Melanocyte of skin (primary cell): ENCODE data around the gene CAMSAP3. TPM values are rescaled to one million over a fixed set of nuclear protein-coding genes. Genes with fewer than 3 reads are reported as not detected.

Experiments used
- small RNA-seq, 2 donors: library from RNA; depleted of rRNA; stranded (forward); fragments of <200 nt; gene quantifications; one replicate each; pipeline ENCODE3, GENCODE V24; 2012
- total RNA-seq, 2 donors: library from RNA; depleted of rRNA; stranded (reverse); fragments of >200 nt; gene quantifications; 2 replicates each; pipeline ENCODE4 v1.2.3, GENCODE V29; 2012

Gene CAMSAP3, protein sequence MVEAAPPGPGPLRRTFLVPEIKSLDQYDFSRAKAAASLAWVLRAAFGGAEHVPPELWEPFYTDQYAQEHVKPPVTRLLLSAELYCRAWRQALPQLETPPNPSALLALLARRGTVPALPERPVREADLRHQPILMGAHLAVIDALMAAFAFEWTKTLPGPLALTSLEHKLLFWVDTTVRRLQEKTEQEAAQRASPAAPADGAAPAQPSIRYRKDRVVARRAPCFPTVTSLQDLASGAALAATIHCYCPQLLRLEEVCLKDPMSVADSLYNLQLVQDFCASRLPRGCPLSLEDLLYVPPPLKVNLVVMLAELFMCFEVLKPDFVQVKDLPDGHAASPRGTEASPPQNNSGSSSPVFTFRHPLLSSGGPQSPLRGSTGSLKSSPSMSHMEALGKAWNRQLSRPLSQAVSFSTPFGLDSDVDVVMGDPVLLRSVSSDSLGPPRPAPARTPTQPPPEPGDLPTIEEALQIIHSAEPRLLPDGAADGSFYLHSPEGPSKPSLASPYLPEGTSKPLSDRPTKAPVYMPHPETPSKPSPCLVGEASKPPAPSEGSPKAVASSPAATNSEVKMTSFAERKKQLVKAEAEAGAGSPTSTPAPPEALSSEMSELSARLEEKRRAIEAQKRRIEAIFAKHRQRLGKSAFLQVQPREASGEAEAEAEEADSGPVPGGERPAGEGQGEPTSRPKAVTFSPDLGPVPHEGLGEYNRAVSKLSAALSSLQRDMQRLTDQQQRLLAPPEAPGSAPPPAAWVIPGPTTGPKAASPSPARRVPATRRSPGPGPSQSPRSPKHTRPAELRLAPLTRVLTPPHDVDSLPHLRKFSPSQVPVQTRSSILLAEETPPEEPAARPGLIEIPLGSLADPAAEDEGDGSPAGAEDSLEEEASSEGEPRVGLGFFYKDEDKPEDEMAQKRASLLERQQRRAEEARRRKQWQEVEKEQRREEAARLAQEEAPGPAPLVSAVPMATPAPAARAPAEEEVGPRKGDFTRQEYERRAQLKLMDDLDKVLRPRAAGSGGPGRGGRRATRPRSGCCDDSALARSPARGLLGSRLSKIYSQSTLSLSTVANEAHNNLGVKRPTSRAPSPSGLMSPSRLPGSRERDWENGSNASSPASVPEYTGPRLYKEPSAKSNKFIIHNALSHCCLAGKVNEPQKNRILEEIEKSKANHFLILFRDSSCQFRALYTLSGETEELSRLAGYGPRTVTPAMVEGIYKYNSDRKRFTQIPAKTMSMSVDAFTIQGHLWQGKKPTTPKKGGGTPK
- total RNA-seq = under 1 TPM in 1 of 2 donors, not detected in 1; under 0.01 TPM

DNA sequence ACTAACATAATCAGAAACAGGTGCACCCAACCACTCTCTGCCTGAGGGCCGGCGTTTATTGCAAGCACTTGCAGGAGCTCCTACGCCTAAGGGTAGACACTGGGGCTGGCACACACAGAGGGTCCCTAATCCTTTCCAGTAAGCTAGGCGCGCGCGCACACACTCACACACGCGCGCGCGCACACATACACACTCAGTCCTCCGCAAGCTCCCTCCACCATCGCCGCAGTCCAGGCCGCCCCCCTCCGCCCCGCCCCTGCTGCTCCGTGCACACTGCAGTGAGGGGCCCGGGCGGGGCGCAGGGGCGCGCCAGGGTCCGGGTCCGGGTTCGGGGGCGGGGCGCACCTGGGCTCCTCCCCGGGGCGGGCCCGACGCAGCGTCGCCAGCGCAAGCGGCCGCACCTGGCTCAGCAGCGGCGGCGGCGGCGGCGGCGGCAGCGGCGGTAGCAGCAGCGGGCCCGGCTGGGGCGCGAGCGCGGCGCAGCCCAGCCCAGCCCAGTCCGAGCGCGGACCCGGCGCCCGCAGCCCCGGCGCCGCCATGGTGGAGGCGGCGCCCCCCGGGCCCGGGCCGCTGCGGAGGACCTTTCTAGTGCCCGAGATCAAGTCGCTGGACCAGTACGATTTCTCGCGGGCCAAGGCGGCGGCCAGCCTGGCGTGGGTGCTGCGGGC, at the start of gene CAMSAP3:
Gene CAMSAP3 (plus strand): TSS at position 398 of the 668 bp plus-strand sequence. CDS start 140 bp downstream, at position 538.

DNA sequence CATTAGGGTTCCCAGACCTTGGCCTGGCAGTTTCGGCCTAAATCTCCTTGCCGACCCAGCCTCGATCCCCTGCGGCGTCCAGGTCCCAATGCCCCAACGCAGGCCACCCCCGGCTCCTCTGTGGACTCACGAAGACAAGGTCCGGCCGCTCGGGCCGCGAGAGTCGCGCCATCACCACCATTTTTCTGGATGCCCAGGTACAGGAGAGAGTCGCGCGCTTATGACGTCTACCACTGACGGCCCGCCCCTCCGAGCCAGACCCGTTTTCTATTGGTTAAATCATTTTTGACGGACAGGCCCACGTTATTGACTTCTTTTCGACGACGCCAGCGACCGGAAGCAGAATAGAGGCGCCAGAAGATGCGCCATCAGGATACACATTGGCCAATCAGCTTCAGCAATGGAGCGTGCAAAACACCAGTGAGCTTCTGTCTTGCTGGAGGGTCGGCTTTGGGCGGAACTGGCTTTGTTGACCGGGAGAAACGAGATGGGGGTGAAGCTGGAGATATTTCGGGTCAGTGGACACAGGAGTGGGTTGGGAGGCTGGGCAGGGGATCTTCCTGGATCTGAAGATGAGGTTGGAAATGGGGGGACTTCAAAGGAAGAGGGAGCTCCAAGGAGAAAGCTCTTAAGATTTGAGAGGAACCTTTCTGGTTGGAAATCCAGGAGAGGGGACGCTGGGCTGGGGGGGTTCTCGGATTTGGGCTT, 33.8 kb downstream of the CAMSAP3 start, which contains the start of the genes PET100 and XAB2:
Gene PET100 (plus strand): TSS at position 447 of the 708 bp plus-strand sequence. CDS start 41 bp downstream, at position 488.
Gene XAB2 (minus strand): TSS at position 199 of the 708 bp plus-strand sequence. CDS start 18 bp downstream, at position 181.

DNA sequence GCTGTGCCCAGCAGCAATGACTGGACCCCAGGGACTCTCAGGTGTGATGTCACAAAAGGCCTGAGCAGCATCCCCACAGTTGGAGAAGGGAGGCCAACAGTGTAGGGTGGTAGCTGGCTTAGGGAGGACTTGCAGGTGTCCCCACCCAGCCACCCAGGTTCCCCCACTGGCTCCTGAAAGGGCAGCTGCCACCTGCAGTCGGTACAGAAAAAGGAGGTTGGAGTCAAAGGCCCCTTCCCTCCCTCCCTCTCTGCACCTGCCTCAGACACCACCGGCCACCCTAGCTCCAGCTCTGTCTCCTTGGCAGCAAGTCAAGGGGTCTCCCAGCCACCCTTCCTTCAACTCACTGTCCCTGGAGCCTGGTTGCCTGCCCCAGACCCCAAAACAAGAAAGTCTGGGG, 38.0 kb downstream of the CAMSAP3 start, which contains the start of gene PCP2:
Gene PCP2 (minus strand): TSS at position 22 of the 400 bp plus-strand sequence. CDS start 262 bp downstream, outside the sequence.

DNA sequence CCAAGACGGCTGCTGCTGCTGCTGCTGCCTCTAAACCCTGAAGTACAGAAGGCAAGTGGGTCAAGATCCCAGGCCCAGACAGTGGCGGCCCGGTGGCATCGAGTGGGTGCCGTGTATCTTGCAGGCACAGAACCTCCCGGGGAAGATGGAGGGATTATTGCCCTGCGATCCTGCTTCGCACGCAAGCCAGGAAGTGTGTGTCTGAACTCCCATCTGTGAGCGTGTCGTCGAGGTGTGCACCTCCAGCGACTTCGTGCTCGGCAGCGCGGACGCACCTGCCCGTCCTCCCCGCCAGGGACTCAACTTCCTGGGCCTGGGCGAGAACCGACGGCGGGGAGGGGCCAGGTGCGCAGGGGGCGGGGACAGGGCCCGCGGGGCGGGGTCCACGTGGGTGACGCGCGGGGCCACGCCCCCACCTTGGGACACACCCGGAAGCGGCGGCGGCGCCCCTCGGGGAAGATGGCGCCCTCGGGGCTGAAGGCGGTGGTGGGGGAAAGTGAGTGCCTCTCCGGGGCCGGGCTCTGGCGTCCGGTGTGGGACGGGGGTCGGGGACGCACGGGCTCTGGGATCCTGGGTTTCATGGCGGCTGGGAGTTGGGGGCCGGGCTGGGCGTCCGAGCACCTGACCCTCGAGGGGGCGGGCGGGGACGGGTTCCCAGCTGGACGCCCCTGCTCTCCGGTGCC, 41.2 kb downstream of the CAMSAP3 start, which contains the start of gene STXBP2:
Gene STXBP2 (plus strand): TSS at position 420 of the 683 bp plus-strand sequence. CDS start 40 bp downstream, at position 460.

Small RNA genes lying within 50 kb of the gene (small RNA-seq; reads per million reads assigned to genes)
- gene MIR6792 = 0 reads per million in 2 donors

Other genes with a start within 250 kb of the CAMSAP3 start
- 10 to 100 TPM; 39.6 to 42.0 TPM for gene ARHGEF18, start 246.9 kb upstream of the CAMSAP3 start, total RNA-seq
- gene PEX11G, start 106.8 kb upstream of the CAMSAP3 start, total RNA-seq = 1 to 10 TPM; 2.7 to 4.5 TPM
- 10 to 100 TPM; 15.7 to 22.0 TPM for gene ZNF358, start 79.8 kb upstream of the CAMSAP3 start, total RNA-seq
- gene MCOLN1, start 73.2 kb upstream of the CAMSAP3 start, total RNA-seq = 10 to 100 TPM; 16.0 to 23.7 TPM
- gene PNPLA6, start 60.1 kb upstream of the CAMSAP3 start, total RNA-seq = 10 to 100 TPM; 82.6 to 88.2 TPM
- gene XAB2, start 33.7 kb downstream of the CAMSAP3 start, total RNA-seq = 10 to 100 TPM; 36.5 to 46.6 TPM
- 10 to 100 TPM in 1 of 2 donors, 1 to 10 TPM in 1; 9.3 to 11.7 TPM for gene PET100, start 33.9 kb downstream of the CAMSAP3 start, total RNA-seq
- not detected for gene PCP2, start 37.9 kb downstream of the CAMSAP3 start, total RNA-seq
- gene STXBP2, start 41.2 kb downstream of the CAMSAP3 start, total RNA-seq = 10 to 100 TPM in 1 of 2 donors, 1 to 10 TPM in 1; 9.6 to 37.3 TPM
- gene RETN, start 73.2 kb downstream of the CAMSAP3 start, total RNA-seq = not detected
- gene MCEMP1, start 81.2 kb downstream of the CAMSAP3 start, total RNA-seq = not detected
- 10 to 100 TPM; 17.2 to 19.3 TPM for gene TRAPPC5, start 85.0 kb downstream of the CAMSAP3 start, total RNA-seq
- not detected for gene FCER2, start 106.3 kb downstream of the CAMSAP3 start, total RNA-seq
- not detected for gene CLEC4G, start 136.2 kb downstream of the CAMSAP3 start, total RNA-seq
- not detected for gene CD209, start 151.7 kb downstream of the CAMSAP3 start, total RNA-seq
- not detected for gene CLEC4M, start 167.4 kb downstream of the CAMSAP3 start, total RNA-seq
- 10 to 100 TPM; 11.3 to 18.9 TPM for gene EVI5L, start 234.4 kb downstream of the CAMSAP3 start, total RNA-seq